GM21717 (cell line): ENCODE measurements around the gene CACNG8.

Experiments
- ATAC-seq: cut with Tn5 transposase; IDR thresholded peaks from one replicate; pipeline ENCODE4 v1.9.1; 2021; ENCODE audit warnings: mild to moderate bottlenecking, moderate library complexity; ENCODE audit not compliant: unreplicated experiment

Gene CACNG8

DNA sequence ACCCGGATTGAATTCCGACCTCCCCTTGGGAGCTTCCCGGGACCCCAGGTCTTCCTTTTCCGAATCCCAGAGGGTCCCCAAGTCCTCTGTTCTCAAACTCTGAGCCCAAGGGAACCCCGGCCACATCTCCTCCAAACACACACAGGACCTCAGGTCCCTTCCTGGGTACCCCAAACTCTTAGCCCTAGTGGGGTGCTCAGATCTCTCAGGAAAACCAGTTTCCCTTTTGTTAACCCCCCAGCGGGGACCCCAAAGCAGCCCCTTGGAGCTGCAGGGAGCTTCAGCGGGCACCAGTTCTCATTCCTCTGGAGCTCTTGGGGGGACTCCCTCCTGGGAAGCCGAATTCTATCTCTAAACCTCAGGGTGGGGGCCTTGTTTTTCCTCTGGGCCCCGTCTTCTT is 29.5 kb downstream of the CACNG8 start:
- ATAC-seq = no peak

DNA sequence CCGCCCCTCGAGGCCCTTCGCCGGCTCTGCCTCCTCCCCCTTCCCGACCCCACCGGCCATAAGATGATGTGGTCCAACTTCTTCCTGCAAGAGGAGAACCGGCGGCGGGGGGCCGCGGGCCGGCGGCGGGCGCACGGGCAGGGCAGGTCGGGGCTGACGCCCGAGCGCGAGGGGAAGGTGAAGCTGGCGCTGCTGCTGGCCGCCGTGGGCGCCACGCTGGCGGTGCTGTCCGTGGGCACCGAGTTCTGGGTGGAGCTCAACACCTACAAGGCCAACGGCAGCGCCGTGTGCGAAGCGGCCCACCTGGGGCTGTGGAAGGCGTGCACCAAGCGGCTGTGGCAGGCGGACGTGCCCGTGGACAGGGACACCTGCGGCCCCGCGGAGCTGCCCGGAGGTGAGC is 30.1 kb downstream of the CACNG8 start:
- ATAC-seq = no peak

- no peak for ATAC-seq
These were observed 30.7 kb downstream of the CACNG8 start for GRCh38 chr19:53993448-53993847.

- no peak for ATAC-seq
These were observed 32.1 kb downstream of the CACNG8 start for GRCh38 chr19:53994811-53995210.

- ATAC-seq = no peak
These were observed 35.5 kb downstream of the CACNG8 start for GRCh38 chr19:53998223-53998622.

DNA sequence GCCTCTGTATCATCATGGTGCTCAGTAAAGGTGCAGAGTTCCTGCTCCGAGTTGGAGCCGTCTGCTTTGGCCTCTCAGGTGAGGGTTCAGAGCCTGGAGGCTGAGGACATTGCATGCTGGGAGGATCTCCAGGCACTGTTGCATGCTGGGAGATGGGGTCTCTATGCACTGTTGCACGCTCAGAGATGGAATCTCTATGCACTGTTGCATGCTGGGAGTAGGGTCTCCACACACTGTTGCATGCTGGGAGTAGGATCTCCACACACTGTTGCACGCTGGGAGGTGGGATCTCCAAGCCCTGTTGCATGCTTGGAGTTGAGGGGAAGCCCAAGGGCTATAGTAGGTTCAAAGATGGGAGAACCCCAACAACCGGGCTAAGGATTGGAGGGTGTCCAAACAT is 37.0 kb downstream of the CACNG8 start:
- ATAC-seq = no peak

DNA sequence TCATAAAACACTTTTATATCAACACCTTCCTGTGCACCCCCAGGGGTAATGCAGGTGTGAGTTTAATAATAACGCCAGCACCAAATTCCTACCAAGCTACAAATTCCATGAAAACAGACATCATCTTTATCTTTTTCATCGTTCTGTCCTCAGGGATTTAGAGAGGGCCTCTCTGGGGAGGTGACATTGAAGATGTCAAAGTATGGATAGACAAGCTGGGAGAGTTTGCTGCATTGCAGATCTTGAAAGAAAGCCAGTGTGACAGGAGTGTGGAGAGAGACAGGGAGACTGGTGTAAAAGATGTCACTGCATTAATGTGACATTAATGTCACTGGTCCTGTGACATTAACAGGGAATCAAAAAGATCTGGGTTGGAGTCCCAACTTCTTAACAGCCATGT is 38.8 kb downstream of the CACNG8 start:
- ATAC-seq = no peak

DNA sequence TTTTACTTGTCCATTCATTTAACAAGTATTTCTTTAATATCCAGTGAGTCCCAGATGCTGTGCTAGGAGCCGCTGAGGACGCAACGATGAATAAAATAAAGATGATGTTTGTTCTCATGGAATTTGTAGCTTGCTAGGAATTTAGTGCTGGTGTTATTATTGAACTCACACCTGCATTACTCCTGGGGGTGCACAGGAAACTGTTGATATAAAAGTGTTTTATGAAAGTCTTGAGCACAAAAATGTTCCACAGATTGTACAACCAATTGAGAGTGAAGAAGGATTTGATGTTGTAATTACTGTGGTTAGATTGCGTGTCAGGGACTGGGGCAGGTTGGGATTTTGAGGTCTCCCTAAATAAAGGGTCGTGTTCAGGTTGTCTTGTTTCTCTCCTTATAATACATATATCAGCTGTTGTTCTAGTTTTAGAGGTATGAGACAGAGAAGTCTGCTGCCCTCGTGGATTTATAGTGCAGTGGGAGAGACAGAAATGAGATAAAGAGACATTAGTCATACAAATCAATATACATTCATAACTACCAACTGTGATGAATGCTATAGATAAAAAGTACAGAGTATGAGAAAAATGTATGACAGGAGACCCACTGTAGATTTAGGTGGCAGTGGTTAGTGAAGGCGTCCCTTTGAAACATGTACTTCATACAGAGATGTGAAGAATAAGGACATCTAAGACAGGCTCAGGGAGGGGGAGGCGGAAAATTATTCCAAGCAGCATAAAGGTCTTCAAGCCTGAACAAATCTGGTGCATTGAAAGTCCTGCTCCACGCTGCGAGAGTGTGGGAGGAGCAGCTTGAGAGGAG is 40.0 kb downstream of the CACNG8 start:
- no peak for ATAC-seq

GRCh38 chr19:54009440-54009839 is 46.7 kb downstream of the CACNG8 start:
- no peak for ATAC-seq

GRCh38 chr19:54010474-54010873 is 47.7 kb downstream of the CACNG8 start:
- no peak for ATAC-seq

- ATAC-seq = no peak
These were observed 48.9 kb downstream of the CACNG8 start for GRCh38 chr19:54011507-54012211.

GRCh38 chr19:54013866-54014265 is 51.1 kb downstream of the CACNG8 start:
- no peak for ATAC-seq

DNA sequence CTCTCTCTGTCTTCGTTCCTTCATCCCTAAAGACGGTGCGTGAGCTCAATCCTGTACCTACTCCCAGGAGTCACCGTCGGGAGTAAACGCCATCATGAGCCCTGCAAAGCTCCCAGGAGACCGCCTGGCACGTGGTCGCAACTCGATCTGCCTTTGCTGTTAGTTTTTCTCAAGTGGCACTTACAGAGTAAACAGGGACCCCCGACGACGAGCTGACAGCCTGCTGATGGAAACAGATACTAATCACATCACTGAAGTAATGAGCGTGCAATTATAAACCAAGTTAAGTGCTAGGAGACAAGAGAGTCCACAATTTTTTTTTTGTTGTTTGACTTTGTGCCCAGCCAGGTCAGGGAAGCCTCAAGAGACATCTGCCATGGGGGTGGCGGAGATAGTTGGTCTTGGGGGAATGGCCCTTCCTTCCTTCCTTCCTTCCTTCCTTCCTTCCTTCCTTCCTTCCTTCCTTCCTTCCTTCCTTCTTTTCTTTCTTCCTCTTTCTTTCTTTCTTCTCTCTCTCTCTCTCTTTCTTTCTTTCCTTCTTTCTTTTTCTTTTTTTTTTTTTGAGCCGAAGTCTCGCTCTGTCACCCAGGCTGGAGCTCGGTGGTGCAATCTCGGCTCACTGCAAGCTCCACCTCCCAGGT is 52.3 kb downstream of the CACNG8 start:
- no peak for ATAC-seq

DNA sequence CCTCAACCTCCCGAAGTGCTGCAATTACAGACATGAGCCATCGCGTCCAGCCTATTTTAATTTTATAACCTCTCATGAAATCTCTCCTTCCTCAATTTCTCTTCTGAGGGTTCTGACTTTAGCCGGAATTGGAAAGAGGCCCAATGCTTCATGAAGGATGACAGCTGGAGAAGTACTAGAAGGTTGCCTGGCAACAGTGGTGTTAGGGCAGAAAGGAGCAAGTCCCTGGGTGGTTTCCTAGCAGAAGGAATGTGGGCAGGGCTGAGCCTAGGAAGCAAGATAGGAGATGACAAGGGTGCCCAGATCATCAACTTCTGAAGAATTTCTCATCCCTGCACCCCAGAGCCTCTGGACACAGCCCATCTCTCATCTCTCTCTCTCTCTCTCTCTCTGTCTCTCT is 54.5 kb downstream of the CACNG8 start:
- ATAC-seq = no peak

GRCh38 chr19:54021363-54021762 is 58.6 kb downstream of the CACNG8 start:
- no peak for ATAC-seq

- ATAC-seq = no peak
These were observed 59.2 kb downstream of the CACNG8 start for GRCh38 chr19:54021932-54022331.

GRCh38 chr19:54023191-54023590 is 60.5 kb downstream of the CACNG8 start:
- ATAC-seq = no peak

- no peak for ATAC-seq
These were observed 61.9 kb downstream of the CACNG8 start for GRCh38 chr19:54024660-54025059.

DNA sequence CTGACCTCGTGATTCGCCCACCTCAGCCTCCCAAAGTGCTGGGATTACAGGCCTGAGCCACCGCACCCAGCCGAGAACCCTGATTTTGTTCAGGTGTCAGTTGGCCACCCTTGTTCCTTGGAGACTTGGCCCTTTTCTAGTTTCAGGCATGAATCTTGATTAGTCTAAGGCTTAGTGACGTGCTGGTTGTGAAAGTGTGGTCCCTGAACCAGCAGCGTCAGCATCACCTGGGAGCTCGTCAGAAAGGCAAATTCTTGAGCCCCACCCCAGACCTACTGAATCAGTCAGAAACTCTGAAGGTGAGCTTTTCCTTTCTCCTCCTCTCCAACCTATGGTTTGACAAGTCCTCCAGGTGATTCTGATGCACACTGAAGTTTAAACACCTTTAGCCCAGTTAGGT is 63.9 kb downstream of the CACNG8 start:
- no peak for ATAC-seq

GRCh38 chr19:54029301-54029700 is 66.6 kb downstream of the CACNG8 start:
- no peak for ATAC-seq

DNA sequence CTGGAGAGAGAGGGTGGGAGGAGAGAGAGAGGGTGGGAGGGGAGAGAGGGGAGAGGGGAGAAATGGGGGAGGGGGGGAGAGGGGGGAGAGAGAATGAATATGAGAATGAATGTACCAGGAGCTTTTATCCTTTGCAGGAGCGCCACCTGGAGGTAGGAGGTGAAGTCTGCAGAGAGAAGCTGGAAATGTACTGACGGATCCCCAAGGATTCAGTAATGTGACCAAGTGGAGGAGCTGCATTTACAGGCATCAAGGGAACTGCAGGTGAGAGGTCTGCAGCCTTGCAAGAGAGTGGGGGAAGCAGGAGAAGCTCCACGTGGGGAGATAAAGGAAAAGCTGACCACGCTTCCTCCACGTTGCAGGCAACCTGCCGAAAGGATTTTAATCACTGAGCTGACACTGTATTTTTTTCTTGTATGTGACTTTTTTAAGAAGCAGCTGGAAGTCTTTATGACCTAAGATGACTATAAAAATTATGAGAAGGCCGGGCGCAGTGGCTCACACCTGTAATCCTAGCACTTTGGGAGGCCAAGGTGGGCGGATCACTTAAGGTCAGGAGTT is 67.3 kb downstream of the CACNG8 start:
- no peak for ATAC-seq
